ENCODE measurements around the gene HOXA4. TPM values are rescaled to one million over a fixed set of nuclear protein-coding genes. Genes with fewer than 3 reads are reported as not detected.

HOXA4 gene
- total and polyA plus RNA-seq, 3 donors from 2014 or later = 1.7 to 3.4 (median 3.3) TPM

- no peaks in the 10 kb centered on the region for H3K9me3 ChIP-seq
- H3K27ac ChIP-seq = no peak overlapping the region
- DNase-seq = no peak
- H3K4me3 ChIP-seq = no peak overlapping the region
- 47 to 57% methylated on average over 2 of the region's 2 CpGs for WGBS, 2 donors
- no peaks in the 10 kb centered on the region for H3K4me1 ChIP-seq
- TF ChIP-seq CTCF (IDR thresholded peaks at IDR 0.05) = no peak
- TF ChIP-seq POLR2A (IDR thresholded peaks at IDR 0.05) = no peak
- H3K36me3 ChIP-seq (ENCODE audit: low read depth, missing control alignments) = no peaks in the 10 kb centered on the region
- intact Hi-C loops (cut with DNase I; ENCODE audit: low total_unique reads) = no loop called here
- H3K27me3 ChIP-seq = no peaks in the 10 kb centered on the region
These were observed 2.5 kb downstream of the HOXA4 start for GRCh38 chr7:27128034-27128433.

- Histone ChIP-seq H3K36me3 (ENCODE audit: low read depth, missing control alignments) (no peaks in the 10 kb centered on the region), H3K4me1 (no peaks in the 10 kb centered on the region), H3K4me3 (no peak overlapping the region), H3K9me3 (no peaks in the 10 kb centered on the region), H3K27ac (no peak overlapping the region), H3K27me3 (no peaks in the 10 kb centered on the region)
- intact Hi-C loops (cut with DNase I; ENCODE audit: low total_unique reads) = no loop called here
- DNase-seq = no peak
- 53 to 59% methylated on average over 3 of the region's 3 CpGs for WGBS, 2 donors
- TF ChIP-seq POLR2A (IDR thresholded peaks at IDR 0.05) (no peak), CTCF (IDR thresholded peaks at IDR 0.05) (no peak)
These were observed 3.8 kb downstream of the HOXA4 start for GRCh38 chr7:27126596-27127327.

GRCh38 chr7:27125986-27126394, 4.6 kb downstream of the HOXA4 start:
- H3K4me3 ChIP-seq = no peak overlapping the region
- WGBS, 2 donors = 53% methylated on average over 5 of the region's 5 CpGs
- TF ChIP-seq POLR2A (IDR thresholded peaks at IDR 0.05) (no peak), CTCF (IDR thresholded peaks at IDR 0.05) (no peak)
- H3K36me3 ChIP-seq (ENCODE audit: low read depth, missing control alignments) = no peaks in the 10 kb centered on the region
- no peak overlapping the region for H3K27ac ChIP-seq
- no peaks in the 10 kb centered on the region for H3K4me1 ChIP-seq
- intact Hi-C loops (cut with DNase I; ENCODE audit: low total_unique reads) = no loop called here
- no peaks in the 10 kb centered on the region for H3K27me3 ChIP-seq
- no peak for DNase-seq
- no peaks in the 10 kb centered on the region for H3K9me3 ChIP-seq

GRCh38 chr7:27124902-27125689, 5.5 kb downstream of the HOXA4 start:
- 54 to 56% methylated on average over 7 to 8 of the region's 8 CpGs for WGBS, 2 donors
- Histone ChIP-seq H3K4me3 (no peak overlapping the region), H3K9me3 (no peaks in the 10 kb centered on the region), H3K27ac (no peak overlapping the region), H3K36me3 (ENCODE audit: low read depth, missing control alignments) (no peaks in the 10 kb centered on the region), H3K4me1 (no peaks in the 10 kb centered on the region), H3K27me3 (no peaks in the 10 kb centered on the region)
- no peak for TF ChIP-seq POLR2A (IDR thresholded peaks at IDR 0.05)
- no peak for TF ChIP-seq CTCF (IDR thresholded peaks at IDR 0.05)
- intact Hi-C loops (cut with DNase I; ENCODE audit: low total_unique reads) = no loop called here
- no peak for DNase-seq
